OCI-LY3 (cell line): ENCODE measurements around the gene LITAF.

Source experiments
- H2AFZ ChIP-seq: fragments of 200-600, 300-600 bp; shearing (Covaris generic); 2 replicates; pipeline ENCODE4 v1.6.0; 2014; ENCODE audit warnings: antibody characterized with exemption, low read depth, low read length
- H3K27ac ChIP-seq: fragments of 200-600, 300-600 bp; sonication (generic); 2 replicates; pipeline ENCODE4 v1.5.1; 2014; ENCODE audit warnings: mild to moderate bottlenecking, low read length, moderate library complexity, mixed read lengths
- H3K27me3 ChIP-seq: fragments of 200-600, 300-600 bp; sonication (generic); 2 replicates; pipeline ENCODE4 v1.6.1; 2014; ENCODE audit warnings: low read depth, low read length, mixed read lengths
- H3K36me3 ChIP-seq: fragments of 200-600, 300-600 bp; sonication (generic); replicated peaks from 2 replicates; pipeline ENCODE3; 2014; ENCODE audit warnings: low read depth, low read length, mixed read lengths
- H3K4me1 ChIP-seq: fragments of 300-600, 200-600 bp; sonication (generic); 2 replicates; pipeline ENCODE4 v1.6.1; 2014; ENCODE audit warnings: low read length, mixed read lengths
- H3K4me2 ChIP-seq: fragments of 200-600, 300-600 bp; sonication (generic); 2 replicates; pipeline ENCODE4 v1.6.1; 2014; ENCODE audit warnings: low read length, mixed read lengths
- H3K4me3 ChIP-seq: fragments of 300-600, 200-600 bp; sonication (generic); 2 replicates; pipeline ENCODE4 v1.5.1; 2014; ENCODE audit warnings: antibody characterized with exemption, mild to moderate bottlenecking, low read length, moderate library complexity
- H3K79me2 ChIP-seq: fragments of 300-600, 200-600 bp; shearing (Covaris generic); 2 replicates; pipeline ENCODE4 v1.6.1; 2014; ENCODE audit warnings: mild to moderate bottlenecking, low read length, mixed read lengths
- H3K9ac ChIP-seq: fragments of 300-600, 200-600 bp; shearing (Covaris generic); 2 replicates; pipeline ENCODE4 v1.6.0; 2014; ENCODE audit warnings: mild to moderate bottlenecking, low read length, moderate library complexity
- H3K9me3 ChIP-seq: fragments of 200-600, 300-600 bp; shearing (Covaris generic); 2 replicates; pipeline ENCODE4 v1.6.1; 2014; ENCODE audit warnings: low read length, mixed read lengths; ENCODE audit not compliant: insufficient read depth
- H4K20me1 ChIP-seq: fragments of 200-600, 300-600 bp; sonication (generic); 2 replicates; pipeline ENCODE4 v1.6.1; 2016; ENCODE audit warnings: low read length, mixed read lengths; ENCODE audit not compliant: insufficient read depth
- CTCF ChIP-seq: fragments of 200-600, 300-600 bp; sonication (generic); IDR thresholded peaks from 2 replicates; pipeline ENCODE4 v1.5.1; 2014; ENCODE audit warnings: antibody characterized with exemption, low read length, low read depth
- EZH2phosphoT487 ChIP-seq: fragments of 200-600 bp; shearing (Covaris generic); IDR thresholded peaks from 2 replicates; pipeline ENCODE4 v1.6.1; 2018; ENCODE audit warnings: antibody characterized with exemption, mixed run types, low read depth

Gene LITAF

GRCh38 chr16:11502239-11502638 is 84.5 kb downstream of the LITAF start:
- Histone ChIP-seq H3K4me2 (no peak overlapping the region), H3K4me3 (no peak overlapping the region), H3K9ac (no peak overlapping the region), H3K79me2 (no peaks in the 10 kb centered on the region), H3K36me3 (no peaks in the 10 kb centered on the region), H4K20me1 (no peaks in the 10 kb centered on the region), H3K27ac (no peak overlapping the region), H3K9me3 (no peaks in the 10 kb centered on the region), H2AFZ (no peak overlapping the region), H3K27me3 (no peaks in the 10 kb centered on the region), H3K4me1 (peaks cover 10% of the 10 kb centered on the region; the same call in 1 of the 2 replicates)
- no peak for TF ChIP-seq EZH2phosphoT487
- no peak for TF ChIP-seq CTCF

GRCh38 chr16:11501632-11502031 is 85.1 kb downstream of the LITAF start:
- Histone ChIP-seq H3K4me1 (peaks cover 7% of the 10 kb centered on the region; the same call in 1 of the 2 replicates), H3K27ac (no peak overlapping the region), H4K20me1 (no peaks in the 10 kb centered on the region), H3K9ac (no peak overlapping the region), H3K36me3 (no peaks in the 10 kb centered on the region), H3K9me3 (no peaks in the 10 kb centered on the region), H3K4me3 (no peak overlapping the region), H3K4me2 (no peak overlapping the region), H3K79me2 (no peaks in the 10 kb centered on the region), H3K27me3 (no peaks in the 10 kb centered on the region), H2AFZ (no peak overlapping the region)
- TF ChIP-seq CTCF (no peak), EZH2phosphoT487 (no peak)

DNA sequence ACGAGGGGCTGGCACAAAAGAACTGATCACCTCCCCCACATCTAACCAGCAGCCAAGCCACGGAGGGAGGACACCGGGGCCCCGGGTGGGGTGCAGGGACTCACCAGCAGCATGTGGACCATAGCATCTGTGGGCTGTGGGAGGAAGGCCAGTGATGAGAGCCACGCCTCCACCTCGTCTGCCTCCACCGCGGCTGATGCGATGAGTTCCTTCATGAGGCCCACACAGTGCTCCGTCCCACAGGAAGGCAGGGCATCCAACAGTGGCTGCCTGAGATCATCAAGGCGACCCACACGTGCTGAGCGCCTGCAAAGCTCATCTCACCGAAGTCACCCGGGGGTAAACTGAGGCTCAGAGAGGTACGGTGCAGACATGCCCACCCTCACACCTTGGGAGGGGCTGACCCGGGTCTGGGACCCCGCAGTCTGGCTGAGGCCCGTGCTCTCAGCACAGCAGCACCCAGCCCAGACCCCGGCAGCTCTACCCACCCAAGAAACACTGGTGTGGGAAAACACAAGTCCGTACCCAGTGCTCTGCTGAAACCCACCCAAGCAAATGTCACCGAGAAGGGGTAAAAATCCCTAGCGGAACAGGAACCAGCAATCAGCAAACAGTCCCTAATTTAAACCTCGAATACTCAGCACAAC is 85.9 kb downstream of the LITAF start:
- no peaks in the 10 kb centered on the region for H3K9me3 ChIP-seq
- H3K4me1 ChIP-seq, result peaks cover 3% of the 10 kb centered on the region; the same call in 1 of the 2 replicates
- no peaks in the 10 kb centered on the region for H3K36me3 ChIP-seq
- H2AFZ ChIP-seq, result no peak overlapping the region
- no peak overlapping the region for H3K4me3 ChIP-seq
- H4K20me1 ChIP-seq, result no peaks in the 10 kb centered on the region
- no peak overlapping the region for H3K9ac ChIP-seq
- no peak overlapping the region for H3K27ac ChIP-seq
- H3K79me2 ChIP-seq, result no peaks in the 10 kb centered on the region
- H3K27me3 ChIP-seq, result no peaks in the 10 kb centered on the region
- H3K4me2 ChIP-seq, result no peak overlapping the region
- TF ChIP-seq CTCF, result no peak
- no peak for TF ChIP-seq EZH2phosphoT487

DNA sequence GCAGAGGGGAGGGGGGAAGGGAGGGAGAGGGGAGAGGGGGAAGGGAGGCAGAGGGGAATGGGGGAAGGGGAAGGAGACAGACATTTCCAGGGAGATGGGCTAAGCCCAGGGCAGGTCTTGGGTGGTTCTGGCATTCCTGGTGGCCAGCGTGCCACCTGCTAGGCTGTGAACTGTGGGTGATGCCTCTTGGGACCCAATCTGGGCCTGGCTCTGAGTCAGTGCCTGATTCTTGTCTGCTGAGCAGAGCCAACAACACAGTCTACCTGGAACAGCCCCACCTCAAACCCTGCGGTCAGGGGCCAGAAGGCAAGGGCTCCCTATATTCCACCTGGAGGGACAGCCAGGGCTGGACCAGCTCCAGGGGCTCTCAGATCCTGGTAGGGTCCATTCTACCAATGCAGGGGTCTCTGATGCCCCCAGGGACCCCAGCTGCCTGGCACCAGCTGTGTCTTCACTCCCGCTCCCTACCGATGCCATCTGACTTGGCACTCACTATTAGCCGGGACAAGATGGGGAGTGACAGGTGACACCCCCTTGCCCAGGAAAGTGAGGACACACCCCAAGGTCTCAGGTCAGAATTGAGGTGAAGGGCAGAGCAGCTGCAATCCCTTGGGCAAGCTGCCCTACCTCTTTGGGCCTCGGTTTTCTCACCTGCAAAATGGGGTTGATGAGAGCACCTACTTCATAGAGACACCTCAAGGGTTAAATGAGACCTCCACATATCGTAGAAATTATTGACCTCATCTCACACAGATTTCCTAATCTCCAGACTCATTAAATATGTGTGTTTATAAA is 87.2 kb downstream of the LITAF start:
- Histone ChIP-seq H3K36me3 (no peaks in the 10 kb centered on the region), H3K4me1 (peaks cover 12% of the 10 kb centered on the region), H3K9ac (no peak overlapping the region), H2AFZ (no peak overlapping the region), H3K27ac (no peak overlapping the region), H3K79me2 (no peaks in the 10 kb centered on the region), H4K20me1 (no peaks in the 10 kb centered on the region), H3K4me3 (no peak overlapping the region), H3K9me3 (no peaks in the 10 kb centered on the region), H3K4me2 (no peak overlapping the region), H3K27me3 (no peaks in the 10 kb centered on the region)
- TF ChIP-seq CTCF, result no peak
- no peak for TF ChIP-seq EZH2phosphoT487
